ENCODE data around the gene ARHGAP10.

The ARHGAP10 gene

GRCh38 chr4:147689067-147689466 is 42.8 kb upstream of the ARHGAP10 start:
- H3K4me3 ChIP-seq (ENCODE audit: low read depth, low read length) = no peak overlapping the region
- TF ChIP-seq MAX (IDR thresholded peaks at IDR 0.05; ENCODE audit: low read depth, low read length) (no peak), CTCF (IDR thresholded peaks at IDR 0.05; ENCODE audit: low read depth, low read length) (no peak), POLR2A (IDR thresholded peaks at IDR 0.05; ENCODE audit: extremely low read depth, insufficient read length) (no peak), MYC (IDR thresholded peaks at IDR 0.05; ENCODE audit: low read depth, low read length) (no peak)
- DNase-seq (ENCODE audit: low read depth) = no peak

- H3K4me3 ChIP-seq (ENCODE audit: low read depth, low read length) = no peak overlapping the region
- DNase-seq (ENCODE audit: low read depth) = no peak
- TF ChIP-seq CTCF (IDR thresholded peaks at IDR 0.05; ENCODE audit: low read depth, low read length) (no peak), POLR2A (IDR thresholded peaks at IDR 0.05; ENCODE audit: extremely low read depth, insufficient read length) (no peak), MYC (IDR thresholded peaks at IDR 0.05; ENCODE audit: low read depth, low read length) (no peak), MAX (IDR thresholded peaks at IDR 0.05; ENCODE audit: low read depth, low read length) (no peak)
These were observed 40.1 kb upstream of the ARHGAP10 start for GRCh38 chr4:147691820-147692219.

GRCh38 chr4:147693218-147693617 is 38.7 kb upstream of the ARHGAP10 start:
- no peak for DNase-seq (ENCODE audit: low read depth)
- H3K4me3 ChIP-seq (ENCODE audit: low read depth, low read length) = no peak overlapping the region
- no peak for TF ChIP-seq MYC (IDR thresholded peaks at IDR 0.05; ENCODE audit: low read depth, low read length)
- TF ChIP-seq POLR2A (IDR thresholded peaks at IDR 0.05; ENCODE audit: extremely low read depth, insufficient read length) = no peak
- TF ChIP-seq MAX (IDR thresholded peaks at IDR 0.05; ENCODE audit: low read depth, low read length) = no peak
- TF ChIP-seq CTCF (IDR thresholded peaks at IDR 0.05; ENCODE audit: low read depth, low read length) = no peak

- TF ChIP-seq MAX (IDR thresholded peaks at IDR 0.05; ENCODE audit: low read depth, low read length) (no peak), POLR2A (IDR thresholded peaks at IDR 0.05; ENCODE audit: extremely low read depth, insufficient read length) (no peak), CTCF (IDR thresholded peaks at IDR 0.05; ENCODE audit: low read depth, low read length) (no peak), MYC (IDR thresholded peaks at IDR 0.05; ENCODE audit: low read depth, low read length) (no peak)
- no peak overlapping the region for H3K4me3 ChIP-seq (ENCODE audit: low read depth, low read length)
- DNase-seq (ENCODE audit: low read depth) = no peak
These were observed 35.0 kb upstream of the ARHGAP10 start for GRCh38 chr4:147696866-147697265.

GRCh38 chr4:147704846-147705245 is 27.0 kb upstream of the ARHGAP10 start:
- TF ChIP-seq CTCF (IDR thresholded peaks at IDR 0.05; ENCODE audit: low read depth, low read length) = no peak
- DNase-seq (ENCODE audit: low read depth) = no peak
- H3K4me3 ChIP-seq (ENCODE audit: low read depth, low read length) = no peak overlapping the region

- peak; percentile 34 for DNase-seq (ENCODE audit: low read depth)
- no peak overlapping the region for H3K4me3 ChIP-seq (ENCODE audit: low read depth, low read length)
- no peak for TF ChIP-seq MYC (IDR thresholded peaks at IDR 0.05; ENCODE audit: low read depth, low read length)
- TF ChIP-seq CTCF (IDR thresholded peaks at IDR 0.05; ENCODE audit: low read depth, low read length) = peak; percentile 82
These were observed 23.8 kb upstream of the ARHGAP10 start for GRCh38 chr4:147707892-147708672.

All from NB4 (cell line).